Muscle layer of duodenum (tissue), 2 donors: ENCODE data around the gene MYO6.
A peak's percentile ranks its signal among the peaks of the same experiment; 100 is the strongest.

Source experiments
- H3K27ac ChIP-seq: one replicate; pipeline ENCODE4 v1.7.0; 2013; ENCODE audit warnings: mild to moderate bottlenecking, low read length
- H3K27me3 ChIP-seq: one replicate; pipeline ENCODE4 v1.7.0; 2013; ENCODE audit warnings: low read depth, mild to moderate bottlenecking, control low read depth, low read length
- H3K36me3 ChIP-seq, 2 donors: one replicate each; pipeline ENCODE4 v1.7.0; 2013; ENCODE audit warnings: low read length in 2 of 2, control low read depth in 1 of 2, mild to moderate bottlenecking in 1 of 2; ENCODE audit not compliant: insufficient read depth in 2 of 2, control insufficient read depth in 1 of 2
- H3K4me1 ChIP-seq, 2 donors: one replicate each; pipeline ENCODE4 v1.7.0; 2013; ENCODE audit warnings: low read length in 2 of 2, mild to moderate bottlenecking in 2 of 2, control low read depth in 1 of 2, moderate library complexity in 1 of 2; ENCODE audit not compliant: insufficient read depth in 2 of 2, control insufficient read depth in 1 of 2
- H3K4me3 ChIP-seq, 2 donors: one replicate each; pipeline ENCODE4 v1.7.0; 2013; ENCODE audit warnings: low read length in 2 of 2, low read depth in 1 of 2, mild to moderate bottlenecking in 1 of 2
- H3K9me3 ChIP-seq, 2 donors: one replicate each; pipeline ENCODE4 v1.7.0; 2013; ENCODE audit warnings: low read length in 2 of 2, control low read depth in 1 of 2, mild to moderate bottlenecking in 1 of 2; ENCODE audit not compliant: control insufficient read depth in 1 of 2
- donor health status: healthy.

The MYO6 gene

GRCh38 chr6:75747152-75747992 is 1.7 kb upstream of the MYO6 start:
- peaks cover 1 to 12% of the 10 kb centered on the region in 2 donors for H3K4me1 ChIP-seq
- H3K9me3 ChIP-seq, result no peaks in the 10 kb centered on the region
- H3K27ac ChIP-seq, result no peak overlapping the region
- H3K27me3 ChIP-seq, result no peaks in the 10 kb centered on the region
- no peaks in the 10 kb centered on the region for H3K36me3 ChIP-seq
- no peak overlapping the region for H3K4me3 ChIP-seq

GRCh38 chr6:75748003-75748742 is 866 bp upstream of the MYO6 start:
- peaks cover 4 to 14% of the 10 kb centered on the region in 2 donors for H3K4me1 ChIP-seq

GRCh38 chr6:75751443-75751842 is 2.4 kb downstream of the MYO6 start:
- Histone ChIP-seq H3K27me3 (no peaks in the 10 kb centered on the region), H3K27ac (no peak overlapping the region), H3K4me1 (peaks cover 4 to 14% of the 10 kb centered on the region in 2 donors), H3K9me3 (no peaks in the 10 kb centered on the region), H3K4me3 (no peak overlapping the region), H3K36me3 (no peaks in the 10 kb centered on the region)

More at GRCh38 chr6:75748003-75748742, 866 bp upstream of the MYO6 start:
- Histone ChIP-seq H3K9me3 (no peaks in the 10 kb centered on the region), H3K27ac (peak overlapping the region; percentile 90), H3K36me3 (no peaks in the 10 kb centered on the region), H3K4me3 (peak overlapping the region; percentile 91 to 95), H3K27me3 (no peaks in the 10 kb centered on the region)

GRCh38 chr6:75752365-75752764 is 3.3 kb downstream of the MYO6 start:
- Histone ChIP-seq H3K36me3 (no peaks in the 10 kb centered on the region), H3K27ac (no peak overlapping the region), H3K4me3 (peak overlapping the region in 1 of 2 donors; percentile 26), H3K27me3 (no peaks in the 10 kb centered on the region), H3K4me1 (peaks cover 4 to 14% of the 10 kb centered on the region in 2 donors), H3K9me3 (no peaks in the 10 kb centered on the region)

GRCh38 chr6:75755704-75756103 is 6.7 kb downstream of the MYO6 start:
- no peaks in the 10 kb centered on the region for H3K36me3 ChIP-seq
- H3K27ac ChIP-seq, result no peak overlapping the region
- H3K27me3 ChIP-seq, result no peaks in the 10 kb centered on the region
- no peak overlapping the region for H3K4me3 ChIP-seq
- H3K4me1 ChIP-seq, result peaks cover 4 to 19% of the 10 kb centered on the region in 2 donors
- no peaks in the 10 kb centered on the region for H3K9me3 ChIP-seq

- Histone ChIP-seq H3K27ac (no peak overlapping the region), H3K4me1 (peaks cover 3 to 11% of the 10 kb centered on the region in 2 donors), H3K36me3 (no peaks in the 10 kb centered on the region), H3K4me3 (no peak overlapping the region), H3K27me3 (no peaks in the 10 kb centered on the region), H3K9me3 (no peaks in the 10 kb centered on the region)
Observed at GRCh38 chr6:75757295-75757694, 8.3 kb downstream of the MYO6 start.

GRCh38 chr6:75758061-75758460 is 9.0 kb downstream of the MYO6 start:
- H3K27ac ChIP-seq, result no peak overlapping the region
- no peaks in the 10 kb centered on the region for H3K9me3 ChIP-seq
- no peaks in the 10 kb centered on the region for H3K27me3 ChIP-seq
- peaks cover 0 to 8% of the 10 kb centered on the region in 2 donors for H3K4me1 ChIP-seq
- H3K36me3 ChIP-seq, result no peaks in the 10 kb centered on the region
- H3K4me3 ChIP-seq, result no peak overlapping the region

- H3K9me3 ChIP-seq, result no peaks in the 10 kb centered on the region
- H3K36me3 ChIP-seq, result no peaks in the 10 kb centered on the region
- H3K27me3 ChIP-seq, result no peaks in the 10 kb centered on the region
- no peak overlapping the region for H3K4me3 ChIP-seq
- no peak overlapping the region for H3K27ac ChIP-seq
- peaks cover 0 to 8% of the 10 kb centered on the region in 2 donors for H3K4me1 ChIP-seq
Observed at GRCh38 chr6:75759207-75759606, 10.2 kb downstream of the MYO6 start.

GRCh38 chr6:75760320-75760719 is 11.3 kb downstream of the MYO6 start:
- no peak overlapping the region for H3K4me3 ChIP-seq
- no peaks in the 10 kb centered on the region for H3K36me3 ChIP-seq
- H3K27ac ChIP-seq, result no peak overlapping the region
- H3K4me1 ChIP-seq, result peaks cover 0 to 8% of the 10 kb centered on the region in 2 donors
- H3K27me3 ChIP-seq, result no peaks in the 10 kb centered on the region
- H3K9me3 ChIP-seq, result no peaks in the 10 kb centered on the region

- Histone ChIP-seq H3K4me1 (peaks cover 0 to 8% of the 10 kb centered on the region in 2 donors), H3K4me3 (no peak overlapping the region), H3K9me3 (no peaks in the 10 kb centered on the region), H3K36me3 (no peaks in the 10 kb centered on the region), H3K27me3 (no peaks in the 10 kb centered on the region), H3K27ac (no peak overlapping the region)
Observed at GRCh38 chr6:75761489-75761888, 12.4 kb downstream of the MYO6 start.

- H3K4me3 ChIP-seq, result no peak overlapping the region
- H3K27me3 ChIP-seq, result no peaks in the 10 kb centered on the region
- no peaks in the 10 kb centered on the region for H3K9me3 ChIP-seq
- H3K36me3 ChIP-seq, result no peaks in the 10 kb centered on the region
- no peak overlapping the region for H3K27ac ChIP-seq
- peaks cover 0 to 8% of the 10 kb centered on the region in 2 donors for H3K4me1 ChIP-seq
Observed at GRCh38 chr6:75762063-75762462, 13.0 kb downstream of the MYO6 start.
